Activated CD4-positive, CD25-positive, alpha-beta regulatory T cell treated with anti-CD3 and anti-CD28 coated beads, Interleukin-2, amount 50 U/mL, for 24 hours (primary cell): Measurements from ENCODE around the gene FAM177B.

ENCODE experiments used
- ATAC-seq, 2 donors: fragments of 150-1000 bp; cut with Tn5 transposase; one replicate each; pipeline ENCODE4 v1.10.0; 2021; ENCODE audit warnings: mild to moderate bottlenecking in 1 of 2, moderate library complexity in 1 of 2

The FAM177B gene

DNA sequence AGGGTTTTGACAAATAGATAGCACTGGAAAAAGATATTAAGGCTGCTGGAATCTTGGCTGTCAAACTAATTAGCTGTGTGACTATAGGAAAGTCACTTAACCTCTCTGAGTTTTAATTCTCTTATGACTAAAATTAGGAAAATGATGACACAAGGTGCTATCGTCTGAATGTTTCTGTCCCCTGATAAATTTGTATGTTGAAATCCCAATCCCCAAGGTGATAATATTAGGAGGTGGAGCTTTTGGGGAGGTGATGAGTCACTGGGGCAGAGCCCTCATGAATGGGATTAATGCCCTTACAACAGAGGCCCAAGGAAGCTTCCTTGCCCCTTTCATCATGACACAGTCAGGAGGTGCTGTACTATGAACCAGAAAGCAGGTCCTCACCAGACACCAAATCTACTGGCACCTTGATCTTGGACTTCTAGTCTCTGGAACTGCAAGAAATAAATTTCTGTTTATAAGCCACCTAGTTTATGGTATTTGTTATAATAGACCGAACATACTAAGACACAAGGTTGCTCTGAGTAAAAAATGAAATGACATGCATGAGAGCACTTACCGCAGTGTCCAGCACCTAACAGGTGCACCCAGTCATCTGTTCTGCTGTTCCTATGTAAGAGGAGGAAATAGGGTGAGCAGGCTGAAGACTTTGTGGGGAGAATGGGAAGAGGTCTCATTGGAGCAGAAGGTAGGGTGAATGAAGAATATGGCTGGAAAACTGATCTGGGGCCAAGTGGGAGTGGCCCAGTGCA lies 51.6 kb downstream of the FAM177B start:
- no peak for ATAC-seq

DNA sequence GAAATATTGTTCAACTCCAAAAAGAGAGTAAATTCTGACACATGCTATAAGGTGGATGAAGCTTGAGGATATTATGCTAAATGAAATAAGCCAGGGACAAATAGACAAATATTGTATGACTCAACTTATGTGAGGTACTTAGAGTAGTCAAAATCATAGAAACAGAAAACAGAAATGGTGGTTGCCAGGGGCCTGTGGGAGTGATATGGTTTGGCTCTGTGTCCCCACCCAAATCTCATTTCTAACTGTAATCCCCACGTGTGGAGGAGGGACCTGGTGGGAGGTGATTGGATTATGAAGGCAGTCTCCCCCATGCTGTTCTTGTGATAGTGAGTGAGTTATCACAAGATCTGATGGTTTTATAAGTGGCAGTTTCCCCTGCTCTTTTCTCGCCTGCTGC lies 53.1 kb downstream of the FAM177B start:
- peak; percentile 13 to 21 for ATAC-seq

DNA sequence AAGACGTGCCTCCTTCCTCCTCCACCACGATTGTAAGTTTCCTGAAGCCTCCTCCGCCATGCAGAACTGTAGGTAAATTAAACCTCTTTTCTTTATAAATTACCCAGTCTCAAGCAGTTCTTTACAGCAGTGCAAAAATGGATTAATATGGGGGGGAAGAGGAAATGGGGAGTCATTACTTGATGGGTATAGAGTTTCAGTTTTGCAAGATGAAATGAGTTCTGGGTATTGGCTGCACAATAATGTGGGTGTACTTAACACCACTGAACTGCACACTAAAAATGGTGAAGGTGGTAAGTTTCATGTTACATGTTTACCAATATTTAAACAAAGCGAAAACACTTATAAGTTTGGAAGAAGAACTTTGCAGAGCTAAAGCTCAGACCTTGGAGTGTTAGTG lies 53.5 kb downstream of the FAM177B start:
- ATAC-seq = peak in 1 of 2 donors; percentile 48

DNA sequence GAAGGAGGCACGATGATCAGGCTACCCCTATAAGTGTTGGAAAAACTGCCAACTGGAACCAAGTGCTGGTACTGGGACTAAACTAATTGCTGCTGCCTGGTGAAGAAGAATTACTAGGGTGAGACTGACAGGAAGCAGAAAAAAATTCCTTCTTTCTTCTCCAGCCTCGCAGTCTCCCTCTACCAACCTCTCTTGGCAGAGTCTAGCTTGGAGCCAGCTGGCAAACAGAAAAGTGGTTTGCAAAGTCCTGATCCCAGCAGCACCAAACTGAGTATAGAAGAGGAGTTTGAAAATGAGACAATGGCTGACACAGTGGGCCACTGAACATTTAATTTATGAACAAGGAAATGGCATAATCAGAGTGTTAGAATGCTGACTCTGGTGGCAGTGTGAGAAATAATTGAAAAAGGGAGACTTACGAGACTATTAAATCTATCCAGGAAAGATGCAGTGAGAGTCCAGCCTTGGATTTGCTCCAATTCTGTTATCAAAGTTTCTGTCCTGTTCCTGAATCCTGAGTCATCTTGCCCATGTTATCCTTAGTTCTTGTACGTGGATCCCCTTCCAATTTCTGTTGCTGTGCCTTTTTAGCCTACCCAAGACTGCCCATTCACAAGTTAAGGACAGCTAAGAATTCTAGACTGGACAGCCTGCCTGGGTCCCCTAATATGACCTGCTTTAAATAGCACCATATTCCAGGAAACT lies 54.2 kb downstream of the FAM177B start:
- no peak for ATAC-seq

DNA sequence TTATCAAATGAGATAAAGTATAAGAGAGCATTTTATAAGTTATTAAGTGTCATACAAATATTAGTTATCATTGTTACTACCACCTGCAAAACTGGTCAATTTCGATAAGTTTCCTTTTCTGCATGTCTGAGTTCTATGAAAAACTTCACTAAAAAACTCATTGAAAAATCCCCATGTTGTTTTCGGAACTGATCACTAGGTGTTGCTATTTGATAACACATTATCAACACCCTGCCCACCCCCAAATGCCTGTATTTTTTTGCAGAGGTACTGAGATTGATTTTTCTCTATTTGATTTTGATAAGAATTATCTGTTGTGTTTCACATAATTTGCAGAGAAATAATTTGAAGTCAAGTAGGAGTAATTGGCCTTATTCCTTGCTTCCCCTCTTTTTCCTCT lies 55.7 kb downstream of the FAM177B start:
- ATAC-seq = no peak

DNA sequence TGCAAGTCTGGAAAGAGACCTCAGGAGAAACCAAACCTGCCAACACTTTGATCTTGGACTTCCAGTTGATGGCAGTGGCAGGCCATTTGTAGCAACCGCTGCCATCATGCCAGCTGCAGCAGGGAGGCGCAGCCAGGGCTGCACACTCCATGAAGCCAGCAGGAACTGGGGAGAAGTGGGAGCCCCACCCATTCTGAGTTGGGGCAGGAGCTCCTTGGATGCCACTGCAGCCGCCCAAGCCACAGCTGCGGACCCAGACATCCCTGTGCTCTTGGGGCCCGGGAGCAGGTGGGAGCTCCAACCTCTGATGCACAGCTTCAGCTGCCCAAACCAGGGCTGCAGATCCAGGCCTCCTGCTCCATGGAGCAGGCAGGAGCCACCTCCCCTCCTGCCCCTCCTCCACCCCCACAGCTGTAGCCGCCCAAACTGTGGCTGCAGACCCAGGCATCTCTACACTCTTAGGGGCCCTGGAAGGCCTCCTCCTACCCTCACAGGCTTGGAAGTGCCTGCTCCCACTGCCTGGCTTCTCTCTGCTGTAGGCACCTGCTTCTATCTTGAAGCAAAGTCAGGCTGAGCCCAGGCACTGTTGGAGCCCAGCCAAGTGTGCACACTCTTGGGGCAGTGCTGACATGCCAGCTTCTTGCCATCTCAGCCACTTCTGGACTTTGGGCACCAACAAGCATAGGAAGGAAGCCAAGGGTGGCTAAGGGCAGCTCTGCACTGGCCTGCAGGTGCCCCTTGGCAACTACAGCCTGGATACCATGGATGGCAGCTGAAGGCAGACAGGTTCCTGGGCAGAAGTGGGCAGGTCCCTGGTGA lies 57.9 kb downstream of the FAM177B start:
- no peak for ATAC-seq

DNA sequence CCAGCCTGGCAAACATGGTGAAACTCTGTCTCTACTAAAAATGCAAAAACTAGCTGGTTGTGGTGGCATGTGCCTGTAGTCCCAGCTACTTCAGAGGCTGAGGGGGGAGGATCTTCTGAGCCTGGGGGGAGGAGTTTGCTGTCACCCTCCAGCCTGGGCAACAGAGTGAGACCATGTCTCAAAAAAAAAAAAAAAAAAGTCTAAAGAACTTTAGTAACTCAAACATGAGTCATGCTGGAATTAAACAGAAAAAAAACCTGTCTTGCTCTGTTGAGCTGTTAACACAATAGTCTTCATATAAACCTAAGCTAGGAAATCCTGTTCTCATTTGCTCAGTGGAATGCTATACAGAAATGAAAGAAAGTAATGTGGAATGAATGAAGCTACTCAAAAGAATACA lies 61.1 kb downstream of the FAM177B start:
- ATAC-seq = peak; percentile 41 to 53

DNA sequence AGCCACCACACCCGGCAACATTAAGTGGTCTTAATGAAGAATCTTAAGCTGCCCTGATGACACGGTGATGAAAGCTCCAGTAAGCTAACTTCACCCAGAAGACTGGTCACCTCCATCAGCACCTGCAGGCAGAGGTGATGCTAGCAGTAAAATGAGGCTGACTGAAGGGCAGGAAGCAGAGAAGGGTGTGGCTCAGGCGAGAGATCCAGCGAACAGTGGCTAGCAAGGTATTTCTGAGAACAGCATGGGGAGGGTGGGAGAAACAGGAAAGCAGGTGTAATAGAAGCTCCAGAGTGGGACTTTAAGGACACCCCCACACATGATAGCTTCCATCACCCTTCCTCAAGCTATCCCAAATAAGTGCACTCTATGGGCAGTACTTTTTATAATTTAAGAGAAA lies 62.0 kb downstream of the FAM177B start:
- ATAC-seq = no peak
